Suprapubic skin (tissue), 3 donors: ENCODE data around the gene ADH5.

Experiments used
- POLR2A ChIP-seq, 2 donors: fragments of 450-650 bp; IDR thresholded peaks; one replicate each; pipeline ENCODE4 v1.6.1; 2017; ENCODE audit warnings: antibody characterized with exemption in 2 of 2, mild to moderate bottlenecking in 2 of 2, moderate library complexity in 2 of 2
- TF ChIP-seq, protein P1 (sequence below), 2 donors: fragments of 200-600 bp in 1 of 2; fragments of 450-650 bp in 1 of 2; sonication (generic) in 1 of 2; IDR thresholded peaks; one replicate each; pipeline ENCODE4 v1.5.1; 2016 to 2019; ENCODE audit warnings: antibody characterized with exemption in 2 of 2, mild to moderate bottlenecking in 1 of 2, moderate library complexity in 1 of 2

GRCh38 chr4:99084595-99084994 is 4.0 kb downstream of the ADH5 start:
- TF ChIP-seq POLR2A (IDR thresholded peaks at IDR 0.05) = no peak
- TF ChIP-seq, protein P1, sequence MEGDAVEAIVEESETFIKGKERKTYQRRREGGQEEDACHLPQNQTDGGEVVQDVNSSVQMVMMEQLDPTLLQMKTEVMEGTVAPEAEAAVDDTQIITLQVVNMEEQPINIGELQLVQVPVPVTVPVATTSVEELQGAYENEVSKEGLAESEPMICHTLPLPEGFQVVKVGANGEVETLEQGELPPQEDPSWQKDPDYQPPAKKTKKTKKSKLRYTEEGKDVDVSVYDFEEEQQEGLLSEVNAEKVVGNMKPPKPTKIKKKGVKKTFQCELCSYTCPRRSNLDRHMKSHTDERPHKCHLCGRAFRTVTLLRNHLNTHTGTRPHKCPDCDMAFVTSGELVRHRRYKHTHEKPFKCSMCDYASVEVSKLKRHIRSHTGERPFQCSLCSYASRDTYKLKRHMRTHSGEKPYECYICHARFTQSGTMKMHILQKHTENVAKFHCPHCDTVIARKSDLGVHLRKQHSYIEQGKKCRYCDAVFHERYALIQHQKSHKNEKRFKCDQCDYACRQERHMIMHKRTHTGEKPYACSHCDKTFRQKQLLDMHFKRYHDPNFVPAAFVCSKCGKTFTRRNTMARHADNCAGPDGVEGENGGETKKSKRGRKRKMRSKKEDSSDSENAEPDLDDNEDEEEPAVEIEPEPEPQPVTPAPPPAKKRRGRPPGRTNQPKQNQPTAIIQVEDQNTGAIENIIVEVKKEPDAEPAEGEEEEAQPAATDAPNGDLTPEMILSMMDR (IDR thresholded peaks at IDR 0.05) = no peak
